ENCODE measurements around the gene ANAPC2.

The ANAPC2 gene

DNA sequence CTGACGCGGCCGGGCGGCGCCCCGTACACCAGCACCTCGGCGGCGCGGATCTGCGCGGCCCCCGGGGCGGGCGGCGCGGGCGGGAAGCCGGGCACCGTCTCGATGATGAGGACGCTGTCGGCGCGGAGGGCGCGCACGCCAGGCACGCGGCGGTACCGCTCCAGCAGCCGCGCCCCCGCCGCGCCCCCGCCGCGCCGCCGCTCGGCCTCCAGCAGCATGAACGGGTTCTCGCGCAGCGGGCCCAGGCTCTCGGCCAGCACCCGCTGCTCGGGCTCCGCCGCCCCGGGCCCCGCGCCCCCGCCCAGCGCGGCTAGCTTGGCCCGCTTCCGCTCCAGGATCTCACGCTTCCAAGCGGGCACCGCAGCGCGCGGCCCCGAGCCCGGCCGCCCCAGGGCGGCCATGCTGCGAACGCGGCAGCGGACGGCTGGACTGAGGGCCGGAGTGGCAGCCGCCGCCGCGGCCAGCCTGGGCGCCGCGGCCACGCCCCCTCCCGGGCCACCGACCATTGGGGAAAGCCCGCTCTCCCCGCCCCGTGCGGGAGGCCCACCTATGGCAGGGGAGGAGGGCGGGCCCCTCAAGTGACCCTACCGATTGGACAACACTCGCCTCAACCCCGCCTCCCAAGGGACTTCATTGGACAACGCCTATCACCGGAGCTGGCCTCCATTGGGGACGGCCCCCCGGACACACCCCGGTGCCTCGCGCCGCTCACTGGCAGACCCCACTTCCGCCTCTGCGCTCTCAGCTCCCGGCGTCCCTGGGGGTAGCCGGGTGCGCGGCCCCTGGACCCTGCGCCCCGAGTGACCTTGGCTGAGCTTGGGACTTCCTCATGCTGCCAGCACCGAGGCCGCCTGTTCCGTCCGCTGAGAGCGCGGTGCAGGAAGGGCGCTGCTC lies 12.2 kb upstream of the ANAPC2 start, which contains the start of gene TPRN:
Gene TPRN, minus strand, starts transcription at position 431 of the 894 bp plus-strand sequence. Its CDS starts 30 bp downstream, at position 401.
- Histone ChIP-seq H3K4me3 (ENCODE audit: insufficient read depth, low read depth, low read length, poor library complexity, severe bottlenecking) (peak within 1 kb of the TSS; percentile 78), H3K36me3 (ENCODE audit: control insufficient read depth, insufficient read depth, low read length) (no peaks in the 10 kb centered on the region), H3K9me3 (ENCODE audit: control insufficient read depth, low read length) (no peaks in the 10 kb centered on the region), H3K27ac (ENCODE audit: insufficient read depth, low read length, poor library complexity, severe bottlenecking) (peak within 1 kb of the TSS; percentile 83), H3K4me1 (ENCODE audit: control insufficient read depth, insufficient read depth, low read length, poor library complexity, severe bottlenecking) (peaks cover 27% of the 10 kb centered on the region), H3K27me3 (replicated peaks; ENCODE audit: control insufficient read depth, insufficient read depth, low read length, poor library complexity, severe bottlenecking) (no peaks in the 10 kb centered on the region)
- DNase-seq, result peak; percentile 96 to 98 (median 98)

DNA sequence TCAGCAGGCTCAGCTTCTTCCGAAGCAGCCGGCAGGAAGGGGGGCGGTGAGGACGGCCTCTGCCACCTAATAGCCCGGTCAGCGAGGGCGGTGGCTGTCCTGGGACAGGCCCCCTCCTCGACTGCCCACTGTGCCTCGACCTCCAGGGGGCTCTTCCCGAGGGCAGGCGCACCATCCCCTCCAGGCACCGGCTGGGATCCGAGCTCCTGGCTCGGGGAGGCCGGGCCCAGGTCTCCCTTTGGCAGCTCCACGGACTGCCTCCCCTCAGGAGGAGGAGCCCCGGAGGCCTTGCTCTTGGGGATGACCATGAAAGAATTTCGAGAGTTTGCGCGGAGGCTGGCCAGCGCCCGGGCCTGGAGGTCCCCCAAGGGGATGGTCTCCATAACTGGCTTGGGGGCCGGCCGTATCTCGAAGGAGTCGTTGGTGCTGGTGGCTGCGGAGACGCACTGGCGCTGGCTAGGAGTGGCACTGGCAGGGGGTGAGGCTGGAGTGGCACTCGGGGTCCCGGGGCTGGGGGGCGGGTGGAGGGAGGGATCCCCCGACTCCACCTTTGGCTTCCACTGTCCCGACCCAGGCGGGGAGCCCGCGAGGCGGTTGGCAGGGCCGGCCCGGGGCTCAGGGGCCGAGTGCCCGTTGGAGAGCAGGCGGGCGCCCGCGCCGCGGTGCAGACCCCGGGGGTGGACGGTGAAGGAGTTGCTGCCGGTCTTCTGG lies 11.2 kb upstream of the ANAPC2 start:
- no peak for DNase-seq
- no peaks in the 10 kb centered on the region for H3K27me3 ChIP-seq (replicated peaks; ENCODE audit: control insufficient read depth, insufficient read depth, low read length, poor library complexity, severe bottlenecking)
- H3K4me3 ChIP-seq (ENCODE audit: insufficient read depth, low read depth, low read length, poor library complexity, severe bottlenecking), result peak overlapping the region; percentile 29
- H3K9me3 ChIP-seq (ENCODE audit: control insufficient read depth, low read length), result no peaks in the 10 kb centered on the region
- no peaks in the 10 kb centered on the region for H3K36me3 ChIP-seq (ENCODE audit: control insufficient read depth, insufficient read depth, low read length)
- no peak overlapping the region for H3K27ac ChIP-seq (ENCODE audit: insufficient read depth, low read length, poor library complexity, severe bottlenecking)
- H3K4me1 ChIP-seq (ENCODE audit: control insufficient read depth, insufficient read depth, low read length, poor library complexity, severe bottlenecking), result peaks cover 22% of the 10 kb centered on the region

DNA sequence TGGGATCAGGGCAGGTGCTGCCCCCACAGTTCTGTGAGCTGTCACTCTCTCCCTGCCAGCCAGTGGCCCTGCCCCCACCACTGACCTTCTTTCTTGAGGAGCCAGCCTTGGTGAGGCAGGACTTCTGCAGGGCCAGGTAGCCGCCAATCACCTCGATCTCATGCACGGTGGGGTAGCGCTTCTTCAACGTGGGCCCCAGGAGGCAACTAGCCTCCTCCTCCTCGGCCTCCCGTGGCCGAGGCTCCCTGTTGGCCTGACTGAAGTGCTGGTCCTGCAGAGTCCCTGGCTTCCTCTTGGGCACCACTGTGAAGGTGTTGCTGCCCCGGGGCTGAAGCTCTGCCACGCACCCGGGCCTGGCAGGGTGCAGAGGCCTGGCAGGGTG lies 10.5 kb upstream of the ANAPC2 start:
- Histone ChIP-seq H3K27ac (ENCODE audit: insufficient read depth, low read length, poor library complexity, severe bottlenecking) (no peak overlapping the region), H3K9me3 (ENCODE audit: control insufficient read depth, low read length) (no peaks in the 10 kb centered on the region), H3K36me3 (ENCODE audit: control insufficient read depth, insufficient read depth, low read length) (no peaks in the 10 kb centered on the region), H3K4me1 (ENCODE audit: control insufficient read depth, insufficient read depth, low read length, poor library complexity, severe bottlenecking) (peaks cover 15% of the 10 kb centered on the region), H3K27me3 (replicated peaks; ENCODE audit: control insufficient read depth, insufficient read depth, low read length, poor library complexity, severe bottlenecking) (no peaks in the 10 kb centered on the region), H3K4me3 (ENCODE audit: insufficient read depth, low read depth, low read length, poor library complexity, severe bottlenecking) (no peak overlapping the region)
- no peak for DNase-seq

DNA sequence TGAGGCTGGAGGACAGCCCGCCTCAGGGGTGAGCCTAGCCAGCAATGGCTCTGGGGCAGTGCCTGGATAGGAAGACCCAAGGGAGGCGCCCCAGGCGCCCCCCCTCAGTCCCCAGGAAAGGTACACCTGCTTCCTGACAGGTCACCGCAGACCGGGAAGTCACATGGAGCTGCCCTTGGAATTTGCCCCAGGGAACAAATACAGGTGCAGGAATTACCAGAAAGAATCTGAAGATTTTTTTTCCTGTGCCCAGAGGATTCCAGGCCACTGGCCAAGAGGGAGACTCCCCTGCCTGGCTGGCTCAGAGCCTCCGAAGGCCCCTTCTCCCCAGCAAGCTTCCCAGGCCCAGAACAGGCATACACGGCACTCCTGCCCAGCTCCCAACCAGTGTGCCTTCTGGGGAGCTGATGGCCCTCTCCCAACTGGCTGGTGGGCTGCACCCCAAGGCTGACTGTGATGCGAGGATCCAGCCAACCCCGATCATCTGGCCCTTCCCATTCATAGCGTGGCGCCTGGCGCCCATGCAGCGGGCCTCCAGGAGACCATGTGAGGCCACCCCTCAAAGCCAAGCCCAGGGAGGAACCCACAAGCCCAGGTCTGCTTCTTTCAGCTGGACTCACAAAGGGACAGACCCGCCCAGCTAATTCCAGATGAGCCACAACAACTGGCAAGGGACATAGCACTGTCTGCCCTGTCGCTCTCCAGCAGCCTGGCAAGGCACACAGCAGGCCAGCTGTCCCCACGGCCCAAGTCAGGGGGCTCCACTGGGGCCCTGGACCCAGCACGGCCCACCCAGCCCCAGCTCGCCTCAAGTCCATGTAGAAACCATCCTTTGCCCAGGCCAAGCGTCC lies 9.9 kb upstream of the ANAPC2 start:
- Histone ChIP-seq H3K36me3 (ENCODE audit: control insufficient read depth, insufficient read depth, low read length) (no peaks in the 10 kb centered on the region), H3K27ac (ENCODE audit: insufficient read depth, low read length, poor library complexity, severe bottlenecking) (no peak overlapping the region), H3K4me3 (ENCODE audit: insufficient read depth, low read depth, low read length, poor library complexity, severe bottlenecking) (no peak overlapping the region), H3K27me3 (replicated peaks; ENCODE audit: control insufficient read depth, insufficient read depth, low read length, poor library complexity, severe bottlenecking) (no peaks in the 10 kb centered on the region), H3K9me3 (ENCODE audit: control insufficient read depth, low read length) (no peaks in the 10 kb centered on the region), H3K4me1 (ENCODE audit: control insufficient read depth, insufficient read depth, low read length, poor library complexity, severe bottlenecking) (peaks cover 14% of the 10 kb centered on the region)
- no peak for DNase-seq

DNA sequence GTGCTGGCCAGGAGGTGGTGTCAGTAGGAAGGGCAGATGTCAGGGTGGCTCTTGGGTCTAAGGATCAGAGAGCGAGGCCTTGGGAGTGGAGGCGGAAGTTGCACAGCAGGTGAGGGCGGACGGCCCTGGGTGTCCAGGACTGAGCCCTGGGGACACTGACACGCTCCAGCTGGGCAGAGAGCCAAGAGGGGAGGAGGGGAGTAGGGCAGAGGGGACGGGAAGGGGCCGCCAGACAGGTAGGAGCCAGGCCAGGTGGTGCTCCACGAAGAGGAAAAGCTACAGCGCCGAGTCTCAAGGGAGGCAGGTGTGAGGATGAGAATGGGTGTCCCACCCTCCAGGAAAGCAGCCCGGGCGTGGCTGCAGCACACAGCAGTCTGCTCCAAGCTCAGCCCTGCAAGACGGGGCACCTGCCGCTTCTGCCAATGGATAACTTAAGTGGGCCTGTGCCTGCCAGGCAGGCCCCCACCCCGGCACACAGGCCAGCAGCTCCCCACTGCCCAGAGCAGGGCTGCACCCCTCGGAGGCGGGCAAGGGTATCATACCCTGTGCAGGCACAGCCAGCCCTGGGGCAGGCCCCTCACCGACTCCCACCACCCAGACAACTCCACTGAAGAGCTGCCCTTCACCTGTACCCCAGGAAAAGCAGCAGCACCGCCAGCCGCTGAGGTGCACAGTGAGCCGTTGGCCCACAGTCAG lies 7.3 kb upstream of the ANAPC2 start:
- H3K27ac ChIP-seq (ENCODE audit: insufficient read depth, low read length, poor library complexity, severe bottlenecking), result no peak overlapping the region
- H3K36me3 ChIP-seq (ENCODE audit: control insufficient read depth, insufficient read depth, low read length), result peaks cover 2% of the 10 kb centered on the region
- no peaks in the 10 kb centered on the region for H3K9me3 ChIP-seq (ENCODE audit: control insufficient read depth, low read length)
- DNase-seq, result no peak
- H3K4me3 ChIP-seq (ENCODE audit: insufficient read depth, low read depth, low read length, poor library complexity, severe bottlenecking), result no peak overlapping the region
- H3K4me1 ChIP-seq (ENCODE audit: control insufficient read depth, insufficient read depth, low read length, poor library complexity, severe bottlenecking), result peaks cover 6% of the 10 kb centered on the region
- H3K27me3 ChIP-seq (replicated peaks; ENCODE audit: control insufficient read depth, insufficient read depth, low read length, poor library complexity, severe bottlenecking), result no peaks in the 10 kb centered on the region

DNA sequence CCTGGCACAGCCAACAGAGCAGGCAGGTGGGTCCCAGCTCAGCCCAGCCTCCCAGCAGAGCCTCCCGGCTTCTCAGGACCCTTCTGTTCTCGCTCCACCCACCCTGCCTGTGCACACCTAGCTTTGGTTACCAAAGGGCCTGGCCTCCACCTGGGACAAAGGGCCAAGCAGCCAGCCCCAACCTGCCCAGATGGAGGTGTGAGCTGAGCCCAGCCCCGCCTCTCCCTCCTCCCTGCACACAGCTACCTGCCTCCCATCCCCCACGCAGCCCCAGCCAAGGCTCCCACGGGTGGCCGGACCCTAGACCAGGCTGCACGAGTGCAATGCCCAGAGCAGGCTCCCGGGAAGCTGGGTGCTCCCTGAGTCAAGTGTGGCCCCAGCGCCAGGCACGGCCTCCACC lies 6.5 kb upstream of the ANAPC2 start:
- Histone ChIP-seq H3K27ac (ENCODE audit: insufficient read depth, low read length, poor library complexity, severe bottlenecking) (no peak overlapping the region), H3K27me3 (replicated peaks; ENCODE audit: control insufficient read depth, insufficient read depth, low read length, poor library complexity, severe bottlenecking) (no peaks in the 10 kb centered on the region), H3K36me3 (ENCODE audit: control insufficient read depth, insufficient read depth, low read length) (peaks cover 6% of the 10 kb centered on the region), H3K4me1 (ENCODE audit: control insufficient read depth, insufficient read depth, low read length, poor library complexity, severe bottlenecking) (peaks cover 11% of the 10 kb centered on the region), H3K4me3 (ENCODE audit: insufficient read depth, low read depth, low read length, poor library complexity, severe bottlenecking) (no peak overlapping the region), H3K9me3 (ENCODE audit: control insufficient read depth, low read length) (no peaks in the 10 kb centered on the region)
- DNase-seq, result no peak

DNA sequence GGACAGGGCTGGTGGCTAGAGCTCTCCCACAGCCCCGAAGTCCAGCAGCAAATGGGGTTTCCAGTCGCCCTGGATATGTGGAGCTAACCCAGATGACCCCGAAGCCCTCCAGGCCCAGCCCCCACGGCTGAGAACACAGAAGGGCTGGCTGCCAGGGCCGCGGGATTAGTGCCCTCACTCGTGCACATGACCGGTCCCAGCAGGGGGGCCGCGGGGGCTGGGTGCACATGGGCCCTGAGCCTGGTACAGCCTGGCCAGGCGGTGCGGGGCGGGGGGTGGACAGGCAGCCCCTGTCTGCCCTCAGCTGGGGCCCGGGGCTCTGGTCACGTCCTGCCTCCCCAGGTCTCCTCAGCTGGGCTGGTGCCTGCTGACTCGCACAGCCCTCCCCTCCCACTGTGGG lies 6.0 kb upstream of the ANAPC2 start:
- no peaks in the 10 kb centered on the region for H3K9me3 ChIP-seq (ENCODE audit: control insufficient read depth, low read length)
- peaks cover 11% of the 10 kb centered on the region for H3K4me1 ChIP-seq (ENCODE audit: control insufficient read depth, insufficient read depth, low read length, poor library complexity, severe bottlenecking)
- no peak for DNase-seq
- H3K27me3 ChIP-seq (replicated peaks; ENCODE audit: control insufficient read depth, insufficient read depth, low read length, poor library complexity, severe bottlenecking), result no peaks in the 10 kb centered on the region
- peaks cover 11% of the 10 kb centered on the region for H3K36me3 ChIP-seq (ENCODE audit: control insufficient read depth, insufficient read depth, low read length)
- no peak overlapping the region for H3K27ac ChIP-seq (ENCODE audit: insufficient read depth, low read length, poor library complexity, severe bottlenecking)
- no peak overlapping the region for H3K4me3 ChIP-seq (ENCODE audit: insufficient read depth, low read depth, low read length, poor library complexity, severe bottlenecking)

DNA sequence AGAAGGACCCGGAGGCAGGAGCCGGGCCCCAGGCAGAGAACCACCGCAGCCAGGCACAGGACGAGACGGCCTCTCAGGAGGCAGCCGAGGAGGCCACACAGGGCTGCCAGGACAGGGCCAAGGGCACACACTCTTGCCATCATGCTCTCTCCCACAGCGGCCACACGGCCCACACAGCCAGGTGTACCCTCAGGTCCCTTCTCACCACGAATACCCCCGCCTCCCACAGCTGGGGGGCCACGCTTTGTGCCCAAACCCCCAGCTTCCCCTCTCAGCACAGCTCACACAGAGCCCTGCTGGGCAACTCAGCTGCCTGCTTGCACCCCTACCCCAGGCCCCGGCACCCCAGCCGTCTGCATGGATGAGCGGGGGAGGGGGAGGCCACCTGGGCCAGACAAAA lies 5.4 kb upstream of the ANAPC2 start:
- Histone ChIP-seq H3K36me3 (ENCODE audit: control insufficient read depth, insufficient read depth, low read length) (peaks cover 12% of the 10 kb centered on the region), H3K9me3 (ENCODE audit: control insufficient read depth, low read length) (no peaks in the 10 kb centered on the region), H3K27ac (ENCODE audit: insufficient read depth, low read length, poor library complexity, severe bottlenecking) (no peak overlapping the region), H3K4me1 (ENCODE audit: control insufficient read depth, insufficient read depth, low read length, poor library complexity, severe bottlenecking) (peaks cover 13% of the 10 kb centered on the region), H3K27me3 (replicated peaks; ENCODE audit: control insufficient read depth, insufficient read depth, low read length, poor library complexity, severe bottlenecking) (no peaks in the 10 kb centered on the region), H3K4me3 (ENCODE audit: insufficient read depth, low read depth, low read length, poor library complexity, severe bottlenecking) (no peak overlapping the region)
- no peak for DNase-seq

DNA sequence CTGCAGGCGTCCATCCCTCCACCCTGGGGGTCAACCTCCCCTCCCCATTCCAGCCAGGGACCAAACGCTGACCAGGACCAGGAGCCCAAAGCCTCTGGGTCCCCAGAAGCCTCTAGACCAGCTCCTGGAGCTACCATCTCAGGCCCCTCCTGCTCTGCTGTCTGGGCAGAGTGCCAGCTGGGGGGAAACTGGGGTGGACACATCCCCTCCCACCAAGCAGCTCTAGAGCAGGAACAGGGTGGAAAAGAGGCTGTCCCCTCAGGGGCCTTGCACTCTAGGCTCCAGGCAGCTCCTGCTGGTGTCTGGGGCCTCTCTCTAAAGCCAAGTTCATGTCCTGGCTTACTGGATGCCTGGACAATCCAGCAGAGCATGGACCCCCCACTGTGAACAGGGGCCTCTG lies 4.5 kb upstream of the ANAPC2 start:
- Histone ChIP-seq H3K27me3 (replicated peaks; ENCODE audit: control insufficient read depth, insufficient read depth, low read length, poor library complexity, severe bottlenecking) (no peaks in the 10 kb centered on the region), H3K4me1 (ENCODE audit: control insufficient read depth, insufficient read depth, low read length, poor library complexity, severe bottlenecking) (peaks cover 16% of the 10 kb centered on the region), H3K36me3 (ENCODE audit: control insufficient read depth, insufficient read depth, low read length) (peaks cover 12% of the 10 kb centered on the region), H3K4me3 (ENCODE audit: insufficient read depth, low read depth, low read length, poor library complexity, severe bottlenecking) (no peak overlapping the region), H3K9me3 (ENCODE audit: control insufficient read depth, low read length) (no peaks in the 10 kb centered on the region), H3K27ac (ENCODE audit: insufficient read depth, low read length, poor library complexity, severe bottlenecking) (no peak overlapping the region)
- DNase-seq, result no peak
